Parietal lobe (tissue), 2 donors: Measurements from ENCODE around the gene NFATC1. TPM values are rescaled to one million over a fixed set of nuclear protein-coding genes. Genes with fewer than 3 reads are reported as not detected.

Experiments
- small RNA-seq: library from RNA; depleted of rRNA; stranded (forward); fragments of <200 nt; gene quantifications from one replicate; pipeline ENCODE3, GENCODE V24; 2014; ENCODE audit warnings: low replicate concordance
- total RNA-seq: library from RNA; depleted of rRNA; stranded (reverse); fragments of >200 nt; gene quantifications from one replicate; pipeline ENCODE4 v1.2.3, GENCODE V29; 2014

NFATC1 gene
- total RNA-seq = 0.94 TPM

DNA sequence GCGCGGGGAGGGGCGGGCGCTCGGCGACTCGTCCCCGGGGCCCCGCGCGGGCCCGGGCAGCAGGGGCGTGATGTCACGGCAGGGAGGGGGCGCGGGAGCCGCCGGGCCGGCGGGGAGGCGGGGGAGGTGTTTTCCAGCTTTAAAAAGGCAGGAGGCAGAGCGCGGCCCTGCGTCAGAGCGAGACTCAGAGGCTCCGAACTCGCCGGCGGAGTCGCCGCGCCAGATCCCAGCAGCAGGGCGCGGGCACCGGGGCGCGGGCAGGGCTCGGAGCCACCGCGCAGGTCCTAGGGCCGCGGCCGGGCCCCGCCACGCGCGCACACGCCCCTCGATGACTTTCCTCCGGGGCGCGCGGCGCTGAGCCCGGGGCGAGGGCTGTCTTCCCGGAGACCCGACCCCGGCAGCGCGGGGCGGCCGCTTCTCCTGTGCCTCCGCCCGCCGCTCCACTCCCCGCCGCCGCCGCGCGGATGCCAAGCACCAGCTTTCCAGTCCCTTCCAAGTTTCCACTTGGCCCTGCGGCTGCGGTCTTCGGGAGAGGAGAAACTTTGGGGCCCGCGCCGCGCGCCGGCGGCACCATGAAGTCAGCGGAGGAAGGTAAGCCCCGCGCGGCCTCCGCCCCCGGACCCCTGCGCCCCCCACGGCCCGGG lies at the start of gene NFATC1:
NFATC1 (plus strand) TSS at position 170 of the 644 bp plus-strand sequence; CDS start at position 465, 295 bp downstream.

Small RNA genes lying within 50 kb of the gene (small RNA-seq; reads per million reads assigned to genes)
- not detected for gene AC018445.2
